WTC11 (cell line): ENCODE data around the gene PAQR6. TPM values are rescaled to one million over a fixed set of nuclear protein-coding genes. Genes with fewer than 3 reads are reported as not detected.

Source experiments
- ATAC-seq: fragments of 200-7000 bp; cut with Tn5 transposase; 2 replicates; pipeline ENCODE4 v1.10.0; 2021; ENCODE audit warnings: mild to moderate bottlenecking, moderate library complexity
- CTCF ChIA-PET: fragments of 300-600 bp; sonication (Branson Sonifier 250); formaldehyde crosslinking; loops from one replicate; lab custom pipeline; 2021; ENCODE audit warnings: antibody characterized with exemption; lab: Charles Lee
- POLR2A ChIA-PET: fragments of 350-600 bp; sonication (Branson Sonifier 250); formaldehyde crosslinking; loops from one replicate; lab custom pipeline; 2021; ENCODE audit warnings: antibody characterized with exemption; lab: Charles Lee
- DNase-seq: peaks from one replicate; pipeline ENCODE4 v3.0.0; 2021; ENCODE audit warnings: low spot score
- H3K27ac Mint-ChIP-seq: 2 replicates; pipeline ENCODE4 v1.8.0; 2021; ENCODE audit warnings: mixed read lengths
- H3K27me3 Mint-ChIP-seq: 2 replicates; pipeline ENCODE4 v1.8.0; 2021; ENCODE audit warnings: low read depth, mild to moderate bottlenecking, moderate library complexity, mixed read lengths
- H3K36me3 Mint-ChIP-seq: 2 replicates; pipeline ENCODE4 v1.8.0; 2021; ENCODE audit warnings: mixed read lengths
- H3K4me1 Mint-ChIP-seq: 2 replicates; pipeline ENCODE4 v1.8.0; 2022; ENCODE audit warnings: mixed read lengths
- H3K4me3 Mint-ChIP-seq: 2 replicates; pipeline ENCODE4 v1.8.0; 2021; ENCODE audit warnings: mild to moderate bottlenecking, moderate library complexity, mixed read lengths
- H3K9me3 Mint-ChIP-seq: 2 replicates; pipeline ENCODE4 v1.8.0; 2021; ENCODE audit warnings: mixed read lengths
- ARID4B ChIP-seq: sonication (generic); formaldehyde crosslinking; IDR thresholded peaks from 2 replicates; pipeline ENCODE4 v1.8.0; 2023; ENCODE audit warnings: missing genetic modification reagents, mild to moderate bottlenecking, borderline replicate concordance
- ATF1 ChIP-seq: sonication (generic); formaldehyde crosslinking; IDR thresholded peaks from 2 replicates; pipeline ENCODE4 v1.8.1; 2023; ENCODE audit warnings: mild to moderate bottlenecking, moderate library complexity, missing genetic modification reagents
- E2F1 ChIP-seq: sonication (generic); formaldehyde crosslinking; IDR thresholded peaks from 2 replicates; pipeline ENCODE4 v1.8.0; 2022; ENCODE audit warnings: mild to moderate bottlenecking, missing genetic modification reagents
- GTF2I ChIP-seq: fragments of 250-450 bp; sonication (Bioruptor Pico); conservative IDR thresholded peaks from 2 replicates; pipeline ENCODE4 v1.4.0; 2021; ENCODE audit warnings: mild to moderate bottlenecking
- JUN ChIP-seq: sonication (generic); formaldehyde crosslinking; IDR thresholded peaks from 2 replicates; pipeline ENCODE4 v1.8.0; 2023; ENCODE audit warnings: mild to moderate bottlenecking, missing genetic modification reagents
- NFATC4 ChIP-seq: fragments of 250-450 bp; sonication (Bioruptor Pico); IDR thresholded peaks from 2 replicates; pipeline ENCODE4 v1.9.0; 2021; ENCODE audit warnings: mild to moderate bottlenecking
- SMAD3 ChIP-seq: sonication (generic); formaldehyde crosslinking; IDR thresholded peaks from 2 replicates; pipeline ENCODE4 v1.8.0; 2022; ENCODE audit warnings: missing genetic modification reagents, mild to moderate bottlenecking, borderline replicate concordance
- STAT6 ChIP-seq: sonication (generic); formaldehyde crosslinking; conservative IDR thresholded peaks from 2 replicates; pipeline ENCODE4 v1.8.1; 2023; ENCODE audit warnings: mild to moderate bottlenecking, low read depth, missing genetic modification reagents, moderate library complexity
- ZMAT4 ChIP-seq: fragments of 250-450 bp; sonication (Bioruptor Pico); IDR thresholded peaks from 2 replicates; pipeline ENCODE4 v1.9.0; 2021; ENCODE audit warnings: mild to moderate bottlenecking
- ZNF219 ChIP-seq: sonication (generic); formaldehyde crosslinking; IDR thresholded peaks from 2 replicates; pipeline ENCODE4 v1.8.0; 2023; ENCODE audit warnings: missing genetic modification reagents, mild to moderate bottlenecking, borderline replicate concordance
- ZNF232 ChIP-seq: sonication (generic); formaldehyde crosslinking; IDR thresholded peaks from 2 replicates; pipeline ENCODE4 v1.8.0; 2022; ENCODE audit warnings: mild to moderate bottlenecking, missing genetic modification reagents
- ZNF532 ChIP-seq: fragments of 250-450 bp; sonication (Bioruptor Pico); IDR thresholded peaks from 2 replicates; pipeline ENCODE4 v1.9.0; 2021; ENCODE audit warnings: mild to moderate bottlenecking, borderline replicate concordance
- total RNA-seq: library from RNA; stranded (reverse); gene quantifications from 3 replicates; pipeline ENCODE4 v1.2.3, GENCODE V29; 2021
- TF ChIP-seq, protein P1 (sequence below): fragments of 250-450 bp; sonication (Bioruptor Pico); conservative IDR thresholded peaks from 2 replicates; pipeline ENCODE4 v1.9.0; 2021; ENCODE audit warnings: mild to moderate bottlenecking

Gene PAQR6
- total RNA-seq, 1 experiment from 2014 or later, result 5.9 TPM

DNA sequence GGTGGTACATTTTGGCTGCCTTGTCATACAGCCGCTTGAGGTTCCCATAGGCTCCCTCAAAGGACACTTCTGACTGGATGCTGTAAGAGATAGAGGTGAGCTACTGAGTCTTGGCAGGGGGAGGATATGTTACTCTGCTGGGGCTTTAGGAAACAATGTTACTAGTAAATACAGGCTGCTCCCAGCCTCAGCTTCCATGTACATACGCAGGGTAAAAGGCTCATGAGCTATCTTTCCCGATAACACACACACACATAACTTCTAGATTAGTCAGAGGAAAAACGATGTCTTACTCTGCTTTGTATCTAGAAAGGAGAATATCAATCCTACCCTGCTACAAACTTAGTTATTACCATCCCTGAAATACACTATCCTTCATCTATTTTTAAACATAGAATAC is 20.5 kb upstream of the PAQR6 start:
- ChIA-PET CTCF (interaction anchor here (1.0 to 1.5 kb wide), 2 partner anchors 14 to 43 kb away, joined by 3 to 5 read pairs; partner anchors contain the start of gene SMG5), POLR2A (no interaction called here)
- H3K4me1 Mint-ChIP-seq, result no peaks in the 10 kb centered on the region
- TF ChIP-seq STAT6 (no peak), JUN (no peak), ZNF219 (no peak), ZNF232 (no peak), ARID4B (CRISPR knock-in tag) (no peak), NFATC4 (CRISPR knock-in tag) (no peak), GTF2I (CRISPR knock-in tag) (no peak), ATF1 (CRISPR knock-in tag) (no peak), ZNF532 (no peak), ZMAT4 (no peak), SMAD3 (CRISPR knock-in tag) (no peak), E2F1 (CRISPR knock-in tag) (no peak)
- TF ChIP-seq, protein P1, sequence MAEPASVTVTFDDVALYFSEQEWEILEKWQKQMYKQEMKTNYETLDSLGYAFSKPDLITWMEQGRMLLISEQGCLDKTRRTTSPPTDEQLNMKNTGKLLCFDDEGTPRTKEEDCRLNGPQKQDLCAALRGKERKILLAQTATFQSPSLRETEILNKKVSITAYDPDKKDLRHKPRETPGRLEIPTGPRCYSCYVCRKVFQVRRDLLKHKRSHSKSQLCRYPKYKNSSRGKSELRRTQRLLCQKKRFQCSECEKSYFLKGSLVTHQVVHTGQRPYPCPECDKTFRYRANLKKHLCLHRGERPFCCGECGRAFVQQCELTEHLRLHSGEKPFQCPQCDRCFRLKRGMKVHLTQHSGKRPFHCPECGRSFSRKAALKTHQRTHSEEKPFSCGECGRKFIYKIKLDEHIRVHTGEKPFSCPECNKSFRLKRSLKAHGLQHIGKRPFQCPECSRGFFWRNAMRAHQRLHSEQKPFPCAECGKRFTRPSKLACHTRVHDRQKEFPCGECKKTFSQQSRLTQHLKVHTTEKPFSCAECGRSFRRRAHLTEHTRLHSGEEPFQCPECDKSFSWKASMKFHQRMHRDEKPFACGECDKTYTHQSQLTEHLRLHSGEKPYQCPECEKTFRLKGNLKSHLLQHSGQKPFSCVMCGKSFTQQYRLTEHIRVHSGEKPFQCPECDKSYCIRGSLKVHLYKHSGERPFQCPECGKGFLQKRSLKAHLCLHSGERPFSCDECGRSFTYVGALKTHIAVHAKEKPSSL (CRISPR knock-in tag), result no peak
- H3K27me3 Mint-ChIP-seq, result no peaks in the 10 kb centered on the region
- no peak overlapping the region for H3K4me3 Mint-ChIP-seq
- DNase-seq (no peak), ATAC-seq (no peak)
- H3K27ac Mint-ChIP-seq, result no peak overlapping the region
- peaks cover 75% of the 10 kb centered on the region for H3K36me3 Mint-ChIP-seq
- no peaks in the 10 kb centered on the region for H3K9me3 Mint-ChIP-seq
